GM12865 (cell line): ENCODE measurements around the gene CA12.
"Not testable (repeated sequence)": the region's sequence is repeated elsewhere in the genome, so short reads cannot be mapped to it uniquely, and the experiment has no call there.

Experiments
- DNase-seq: peaks from one replicate; pipeline ENCODE4 v3.0.0; 2010; ENCODE audit warnings: low read depth
- H3K4me3 ChIP-seq: 2 replicates; pipeline ENCODE4 v1.5.1; 2011; ENCODE audit warnings: mild to moderate bottlenecking, low read depth, low read length, control low read depth
- CTCF ChIP-seq: IDR thresholded peaks from 2 replicates; pipeline ENCODE4 v1.5.1; 2011; ENCODE audit warnings: low read length, control low read depth, low read depth, inconsistent platforms; ENCODE audit not compliant: insufficient read depth; ENCODE audit errors: missing control alignments

CA12 gene

GRCh38 chr15:63322541-63322940 lies 59.1 kb downstream of the CA12 start:
- no peak for TF ChIP-seq CTCF
- H3K4me3 ChIP-seq, result no peak overlapping the region
- no peak for DNase-seq

GRCh38 chr15:63321462-63321861 lies 60.2 kb downstream of the CA12 start:
- TF ChIP-seq CTCF, result no peak
- no peak for DNase-seq

GRCh38 chr15:63320981-63321380 lies 60.7 kb downstream of the CA12 start:
- not testable (repeated sequence) for H3K4me3 ChIP-seq, DNase-seq

More at GRCh38 chr15:63321462-63321861, 60.2 kb downstream of the CA12 start:
- no peak overlapping the region for H3K4me3 ChIP-seq

- not testable (repeated sequence) for H3K4me3 ChIP-seq, DNase-seq
These were observed 61.2 kb downstream of the CA12 start for GRCh38 chr15:63320446-63320845.

GRCh38 chr15:63319065-63319464 lies 62.6 kb downstream of the CA12 start:
- no peak for TF ChIP-seq CTCF
- no peak overlapping the region for H3K4me3 ChIP-seq
- DNase-seq, result no peak

GRCh38 chr15:63318344-63318743 lies 63.3 kb downstream of the CA12 start:
- H3K4me3 ChIP-seq, result no peak overlapping the region
- DNase-seq, result no peak
- TF ChIP-seq CTCF, result no peak

GRCh38 chr15:63314409-63314808 lies 67.2 kb downstream of the CA12 start:
- no peak for TF ChIP-seq CTCF
- H3K4me3 ChIP-seq, result no peak overlapping the region
- DNase-seq, result no peak

- DNase-seq, result no peak
- no peak overlapping the region for H3K4me3 ChIP-seq
- TF ChIP-seq CTCF, result no peak
These were observed 67.8 kb downstream of the CA12 start for GRCh38 chr15:63313825-63314224.
